Measurements from ENCODE around the gene RPP30.
"Not testable (repeated sequence)": the region's sequence is repeated elsewhere in the genome, so short reads cannot be mapped to it uniquely, and the experiment has no call there.

RPP30 gene

GRCh38 chr10:90871279-90871765, 452 bp upstream of the RPP30 start:
- DNase-seq (ENCODE audit: low spot score): peak; percentile 85

GRCh38 chr10:90872648-90873020, 860 bp downstream of the RPP30 start:
- DNase-seq (ENCODE audit: low spot score): no peak

- DNase-seq (ENCODE audit: low spot score): no peak
Measured at GRCh38 chr10:90879062-90879461, 7.3 kb downstream of the RPP30 start.

GRCh38 chr10:90880059-90880719, 8.4 kb downstream of the RPP30 start:
- DNase-seq (ENCODE audit: low spot score): peak; percentile 33

- peak; percentile 6 for DNase-seq (ENCODE audit: low spot score)
Measured at GRCh38 chr10:90884431-90884830, 12.7 kb downstream of the RPP30 start.

- DNase-seq (ENCODE audit: low spot score): no peak
Measured at GRCh38 chr10:90885176-90885575, 13.4 kb downstream of the RPP30 start.

GRCh38 chr10:90887555-90887954, 15.8 kb downstream of the RPP30 start:
- no peak for DNase-seq (ENCODE audit: low spot score)

- DNase-seq (ENCODE audit: low spot score): no peak
Measured at GRCh38 chr10:90888387-90888786, 16.6 kb downstream of the RPP30 start.

DNA sequence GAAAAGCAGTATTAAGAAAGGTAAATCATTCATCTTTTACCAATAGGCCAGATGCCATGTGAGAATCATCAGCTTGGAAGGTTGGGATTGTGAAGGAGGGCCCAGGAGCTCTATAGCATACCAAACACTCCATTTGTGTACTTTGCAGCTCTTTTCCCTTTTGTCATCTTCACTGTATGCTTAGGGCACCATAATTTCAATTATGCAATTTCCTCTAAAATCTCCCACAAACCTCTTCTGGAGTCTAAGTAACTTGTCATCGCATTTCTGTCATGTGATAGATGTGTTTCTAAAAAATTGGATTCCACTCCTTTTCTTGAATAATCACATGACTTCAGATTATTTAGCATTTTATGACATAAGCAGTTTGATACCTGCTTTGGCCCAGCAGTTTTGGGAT, 17.9 kb downstream of the RPP30 start:
- no peak for DNase-seq (ENCODE audit: low spot score)

DNA sequence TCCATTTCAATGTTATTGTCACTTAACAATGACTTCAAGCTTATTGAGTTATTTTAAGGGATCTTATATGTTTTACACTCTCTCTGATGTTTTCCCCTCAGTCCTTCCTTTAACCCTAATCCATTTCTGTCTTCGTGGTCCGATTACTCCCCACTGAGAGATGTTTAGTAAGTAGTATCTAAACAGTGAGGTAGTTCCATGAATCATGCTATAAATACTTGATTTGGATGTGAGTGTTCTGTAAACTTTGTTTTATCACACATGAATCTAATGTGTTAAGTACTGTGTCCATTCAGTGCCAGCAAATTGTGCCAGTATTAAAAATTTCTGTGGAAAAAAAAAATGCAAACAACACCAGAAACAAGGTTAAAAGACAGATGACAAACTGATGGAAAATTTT, 18.6 kb downstream of the RPP30 start:
- DNase-seq (ENCODE audit: low spot score): no peak

DNA sequence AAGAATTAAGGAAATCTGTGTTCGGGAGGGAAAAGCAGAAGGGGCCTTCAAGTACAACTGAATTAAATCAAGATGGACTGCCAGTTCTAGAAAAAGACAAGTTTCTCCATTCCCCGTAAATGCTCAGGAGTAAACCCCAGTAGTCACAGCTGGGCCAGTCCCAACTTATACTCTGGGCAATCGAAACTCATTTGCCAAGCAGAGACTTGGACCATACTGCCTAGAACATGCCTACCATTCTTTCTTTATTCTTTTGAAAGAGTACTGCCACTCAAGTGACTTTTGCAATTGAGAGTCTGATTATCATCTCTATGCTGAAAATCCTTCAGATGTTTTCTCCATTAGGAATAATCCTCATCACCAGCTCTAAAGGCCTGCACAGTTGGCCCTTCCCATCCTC, 21.4 kb downstream of the RPP30 start:
- DNase-seq (ENCODE audit: low spot score): no peak

- not testable (repeated sequence) for DNase-seq (ENCODE audit: low spot score)
Measured at GRCh38 chr10:90896916-90897315, 25.1 kb downstream of the RPP30 start.

DNA sequence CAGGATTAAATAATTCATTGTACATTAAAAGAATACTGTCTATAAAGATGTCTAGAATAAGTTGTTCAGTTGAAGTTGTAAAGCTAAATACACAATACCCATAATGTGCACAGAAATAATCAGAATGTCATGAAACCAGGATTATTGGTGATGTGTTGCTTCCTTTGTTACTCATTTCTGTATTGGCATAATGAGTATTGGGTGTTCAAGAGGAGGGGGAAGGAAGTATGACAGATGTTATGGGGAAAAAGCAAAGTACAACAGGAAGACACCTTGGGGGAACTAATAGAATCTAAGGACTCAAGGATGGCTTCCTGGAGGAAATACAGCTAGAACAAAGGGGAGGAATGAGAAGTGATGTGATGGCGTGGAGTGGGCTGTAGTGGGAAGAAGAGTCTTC, 34.2 kb downstream of the RPP30 start:
- DNase-seq (ENCODE audit: low spot score): no peak

- DNase-seq (ENCODE audit: low spot score): no peak
Measured at GRCh38 chr10:90906596-90906995, 34.8 kb downstream of the RPP30 start.

GRCh38 chr10:90911133-90912051, 39.6 kb downstream of the RPP30 start:
- DNase-seq (ENCODE audit: low spot score): peak; percentile 82

- no peak for DNase-seq (ENCODE audit: low spot score)
Measured at GRCh38 chr10:90912174-90912573, 40.4 kb downstream of the RPP30 start.

DNA sequence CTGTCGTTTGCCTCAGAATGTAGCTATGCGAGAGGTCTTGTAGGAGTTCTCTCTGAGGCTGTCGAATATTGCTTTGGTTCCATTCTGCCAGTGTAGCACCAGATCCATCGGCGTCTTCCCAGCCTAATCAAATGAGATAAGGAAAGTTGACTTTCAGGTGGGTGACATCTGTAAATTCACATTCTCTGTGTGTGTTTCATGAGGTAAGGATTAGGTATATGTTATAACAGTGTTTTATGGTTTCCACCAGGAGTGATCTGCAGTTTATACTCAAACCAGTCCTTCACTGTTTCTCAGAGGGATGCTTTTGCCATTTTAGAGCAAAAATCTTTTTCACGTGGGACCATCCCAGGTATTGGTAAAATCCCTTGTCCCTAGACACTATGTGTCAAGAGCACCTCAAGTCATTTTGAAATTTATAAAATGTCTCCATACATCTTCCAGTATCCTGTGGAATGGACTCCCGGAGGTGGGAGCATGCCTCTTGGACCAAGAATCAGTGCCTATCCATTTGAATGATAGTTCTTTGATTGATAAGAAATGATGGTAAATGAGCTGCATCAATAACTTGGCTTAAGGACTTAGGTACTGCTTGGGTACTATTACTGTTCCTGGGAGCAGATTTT, 41.2 kb downstream of the RPP30 start:
- DNase-seq (ENCODE audit: low spot score): no peak

GRCh38 chr10:90913774-90914420, 42.1 kb downstream of the RPP30 start:
- DNase-seq (ENCODE audit: low spot score): no peak

DNA sequence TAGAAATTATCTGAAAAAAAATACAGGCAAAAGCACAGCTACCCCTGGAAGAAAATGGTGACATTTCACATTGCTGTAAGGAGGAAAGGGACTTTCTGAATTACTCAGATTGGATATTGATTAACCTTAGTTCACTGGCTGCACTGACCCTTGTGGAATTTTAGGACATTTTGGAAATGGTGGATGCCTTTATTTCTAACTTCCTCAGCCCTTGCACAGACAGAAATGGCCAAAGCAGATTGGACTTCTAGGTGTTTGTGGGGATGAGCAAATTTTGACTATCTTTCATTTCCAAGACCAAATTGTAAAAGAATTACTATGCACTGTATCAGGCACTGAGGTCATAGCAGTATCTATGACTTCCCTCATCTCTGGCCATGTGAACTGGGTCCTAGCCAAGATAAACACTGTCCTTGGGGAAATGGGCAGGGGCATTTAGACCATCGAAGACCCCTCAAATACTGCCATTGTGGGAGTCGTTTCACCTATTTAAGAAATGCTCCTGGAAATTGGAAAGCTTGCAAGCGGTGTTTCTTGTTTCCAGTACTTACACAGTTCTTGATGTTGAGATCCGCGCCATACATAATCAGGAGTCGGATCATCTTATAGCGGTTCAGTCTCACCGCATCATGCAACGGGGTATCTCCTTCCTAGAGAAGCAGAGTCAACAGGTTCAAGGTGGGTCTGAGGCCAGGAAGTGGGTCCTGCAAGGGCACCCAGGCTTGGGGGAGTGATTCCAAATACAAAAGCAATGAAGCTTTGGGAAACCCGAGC, 43.4 kb downstream of the RPP30 start:
- no peak for DNase-seq (ENCODE audit: low spot score)

DNA sequence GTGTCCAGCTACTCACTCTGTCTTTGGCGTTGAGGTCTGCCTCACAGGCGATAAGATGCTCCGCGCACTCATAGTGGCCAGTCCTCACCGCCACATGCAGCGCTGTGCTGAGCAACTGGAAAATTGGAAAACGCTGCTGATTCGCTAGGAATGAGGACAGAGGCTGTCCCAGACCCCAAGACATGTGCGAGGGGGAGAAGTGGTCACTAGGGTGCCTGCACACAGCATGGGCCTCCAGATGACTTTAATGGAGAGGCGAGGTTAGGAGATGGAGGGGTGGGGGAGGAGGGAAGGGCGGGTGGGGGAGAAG, 43.9 kb downstream of the RPP30 start:
- DNase-seq (ENCODE audit: low spot score): no peak

GRCh38 chr10:90916392-90917237, 44.8 kb downstream of the RPP30 start:
- no peak for DNase-seq (ENCODE audit: low spot score)

Data from Ammon's horn (tissue), 1 donor.